Measurements from ENCODE around the gene TULP4. TPM values are rescaled to one million over a fixed set of nuclear protein-coding genes. Genes with fewer than 3 reads are reported as not detected.

TULP4 gene
- polyA plus RNA-seq, 2 of the 4 experiments (the other 2 are of a cell fraction) = 5.0 to 10.6 TPM

- Histone ChIP-seq H3K4me1 (no peaks in the 10 kb centered on the region), H3K4me3 (no peak overlapping the region), H3K27ac (no peak overlapping the region), H3K9me3 (no peaks in the 10 kb centered on the region), H3K4me2 (no peak overlapping the region)
- TF ChIP-seq KDM5A (IDR thresholded peaks at IDR 0.05) (no peak), ZC3H11A (IDR thresholded peaks at IDR 0.05) (no peak), ZSCAN20 (CRISPR knock-in tag; IDR thresholded peaks at IDR 0.05) (no peak), JUNB (IDR thresholded peaks at IDR 0.05) (no peak), EHF (CRISPR knock-in tag; IDR thresholded peaks at IDR 0.05) (no peak), POLR2A (IDR thresholded peaks at IDR 0.05; ENCODE audit: low read length) (no peak), ZFP36 (IDR thresholded peaks at IDR 0.05; ENCODE audit: borderline replicate concordance, partially characterized antibody) (no peak), USF2 (IDR thresholded peaks at IDR 0.05) (no peak), HOXA7 (CRISPR knock-in tag; IDR thresholded peaks at IDR 0.05) (no peak), CHD4 (IDR thresholded peaks at IDR 0.05; ENCODE audit: borderline replicate concordance) (no peak), NFE2L2 (conservative IDR thresholded peaks at IDR 0.05; ENCODE audit: low read length) (no peak), HES2 (IDR thresholded peaks at IDR 0.05) (no peak), KDM1A (IDR thresholded peaks at IDR 0.05; ENCODE audit: low read depth) (no peak), ELK1 (IDR thresholded peaks at IDR 0.05; ENCODE audit: low read depth, low read length) (no peak), E2F6 (IDR thresholded peaks at IDR 0.05; ENCODE audit: borderline replicate concordance, low read depth) (no peak), SMC3 (IDR thresholded peaks at IDR 0.05) (no peak)
- WGBS (ENCODE audit: missing lambda C conversion rate) = 100% methylated on average over 1 of the region's 1 CpG
- CTCF ChIA-PET = interaction anchor here (0.9 to 1.1 kb wide), 3 partner anchors 12 to 278 kb away, joined by 3 to 4 read pairs (median 3); no protein-coding TSS in a partner anchor
- DNase-seq (ENCODE audit: low read depth in 1 of 2, low spot score in 1 of 2) = no peak
- no peak for FAIRE-seq
- no peak for ATAC-seq
- POLR2A ChIA-PET = no interaction called here
Observed at GRCh38 chr6:158499601-158500000, 187.3 kb downstream of the TULP4 start.

GRCh38 chr6:158500016-158500735 is 187.9 kb downstream of the TULP4 start:
- no peak overlapping the region for H3K4me3 ChIP-seq
- FAIRE-seq (no peak), ATAC-seq (no peak), DNase-seq (ENCODE audit: low read depth in 1 of 2, low spot score in 1 of 2) (no peak)
- WGBS (ENCODE audit: missing lambda C conversion rate) = 91% methylated on average over 8 of the region's 8 CpGs
- TF ChIP-seq EP300 (IDR thresholded peaks at IDR 0.05) (no peak), NPAS2 (CRISPR knock-in tag; IDR thresholded peaks at IDR 0.05; ENCODE audit: borderline replicate concordance) (no peak), HMGXB4 (CRISPR knock-in tag; IDR thresholded peaks at IDR 0.05; ENCODE audit: borderline replicate concordance) (no peak), ELK1 (IDR thresholded peaks at IDR 0.05; ENCODE audit: low read depth, low read length) (no peak), ZC3H11A (IDR thresholded peaks at IDR 0.05) (no peak), TP53 (CRISPR knock-in tag; IDR thresholded peaks at IDR 0.05) (no peak), RCOR1 (IDR thresholded peaks at IDR 0.05; ENCODE audit: low read depth, low read length) (no peak), GATA3 (IDR thresholded peaks at IDR 0.05; ENCODE audit: borderline replicate concordance) (no peak), HOXA7 (CRISPR knock-in tag; IDR thresholded peaks at IDR 0.05) (no peak), ZFP36 (IDR thresholded peaks at IDR 0.05; ENCODE audit: borderline replicate concordance, partially characterized antibody) (no peak), SREBF2 (IDR thresholded peaks at IDR 0.05) (no peak)
- H3K27ac ChIP-seq = no peak overlapping the region
- CTCF ChIA-PET = interaction anchor here (0.6 to 1.6 kb wide), 4 partner anchors 10 to 19 kb away, joined by 3 to 5 read pairs (median 4); no protein-coding TSS in a partner anchor
- H3K4me2 ChIP-seq = no peak overlapping the region
- POLR2A ChIA-PET = no interaction called here
- no peaks in the 10 kb centered on the region for H3K9me3 ChIP-seq
- H3K4me1 ChIP-seq = no peaks in the 10 kb centered on the region
